HG03575 (cell line): ENCODE results near the gene CHRNA9.

ENCODE experiments used
- ATAC-seq: cut with Tn5 transposase; IDR thresholded peaks from one replicate; pipeline ENCODE4 v1.9.1; 2021; ENCODE audit not compliant: unreplicated experiment, insufficient number of reproducible peaks, low FRiP score; ENCODE audit errors: extremely low read depth

Gene CHRNA9

DNA sequence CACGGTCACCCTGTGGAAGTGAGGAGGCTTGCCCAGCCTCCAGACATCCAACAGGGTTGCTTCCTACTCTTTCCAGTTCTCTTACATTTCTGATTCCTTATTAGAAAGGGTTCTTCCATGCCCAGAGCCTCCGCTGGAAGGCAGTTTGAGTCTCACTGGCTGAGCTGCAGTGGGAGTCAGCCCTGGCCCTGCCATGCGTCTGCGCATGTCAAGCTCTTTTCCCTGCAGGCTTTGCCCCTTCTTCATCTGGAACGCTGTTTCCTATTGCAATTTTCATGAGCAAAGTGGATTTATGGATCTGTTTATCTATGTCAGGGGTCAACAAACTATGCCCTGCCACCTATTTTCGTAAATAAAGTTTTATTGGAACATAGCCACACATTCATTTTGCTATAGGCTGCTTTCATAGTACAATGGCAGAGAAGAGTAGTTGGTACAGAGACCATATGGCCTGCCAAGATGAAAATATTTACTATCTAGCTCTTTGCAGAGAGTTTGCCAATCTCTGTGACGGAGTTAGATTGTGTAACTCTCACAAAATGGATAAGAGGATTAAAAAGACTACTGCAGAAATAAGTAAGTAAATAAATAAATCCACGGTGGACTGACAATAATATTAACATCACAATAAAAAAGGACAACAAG is 3.9 kb upstream of the CHRNA9 start:
- ATAC-seq: no peak

DNA sequence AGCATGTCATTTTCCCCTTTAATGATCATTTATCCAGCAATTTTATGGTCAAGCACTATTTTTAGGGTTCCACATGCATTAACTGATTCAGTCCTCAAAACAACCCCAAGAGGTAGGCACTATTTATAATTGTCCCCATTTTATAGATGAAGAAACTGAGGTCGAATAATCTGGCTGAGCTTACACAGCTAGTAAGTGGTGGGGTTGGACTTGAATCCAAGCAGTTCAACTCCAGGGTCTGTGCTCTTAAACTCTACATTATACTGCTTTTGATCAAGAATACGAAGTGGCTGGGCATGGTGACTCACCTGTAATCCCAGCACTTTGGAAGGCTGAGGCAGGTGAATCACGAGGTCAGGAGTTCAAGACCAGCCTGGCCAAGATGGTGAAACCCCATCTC is 3.2 kb upstream of the CHRNA9 start:
- no peak for ATAC-seq

DNA sequence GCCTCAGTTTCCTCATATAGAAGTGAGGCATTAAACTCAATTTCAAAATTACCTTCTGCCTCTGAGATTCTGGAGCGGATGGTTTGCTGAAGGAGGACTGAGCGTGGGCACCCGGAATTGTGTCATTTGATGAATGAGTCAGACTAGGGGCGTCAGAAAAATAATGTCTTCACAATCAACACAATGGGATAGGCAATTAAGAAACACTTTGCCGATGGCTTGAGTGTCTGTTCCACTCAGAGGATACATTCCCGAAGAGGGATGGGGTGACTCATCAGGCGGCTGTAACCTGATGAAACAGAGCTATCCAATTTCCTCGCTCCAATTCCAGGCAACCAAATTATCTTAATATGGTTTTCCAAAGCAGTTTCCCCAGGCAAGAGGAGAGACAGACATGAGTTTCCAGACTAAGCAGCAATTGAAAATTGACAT is 1.2 kb upstream of the CHRNA9 start:
- no peak for ATAC-seq

DNA sequence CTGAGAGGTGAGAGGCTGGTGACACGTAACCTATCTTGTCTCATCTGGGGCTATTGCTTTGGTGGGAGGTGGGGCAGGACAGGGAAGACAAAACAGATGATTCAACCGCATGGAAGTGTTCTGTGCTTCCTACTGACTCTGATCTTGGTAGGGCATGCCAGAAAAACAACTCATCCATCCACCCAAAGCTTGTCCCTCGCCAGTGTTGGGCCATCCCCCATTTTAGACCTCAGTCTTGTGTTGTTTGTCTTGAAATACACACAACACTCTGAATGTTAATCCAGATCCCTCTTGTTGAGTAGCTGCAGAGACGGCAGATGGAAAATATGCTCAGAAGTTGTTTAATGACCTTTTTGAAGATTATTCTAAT is 377 bp downstream of the CHRNA9 start:
- no peak for ATAC-seq

DNA sequence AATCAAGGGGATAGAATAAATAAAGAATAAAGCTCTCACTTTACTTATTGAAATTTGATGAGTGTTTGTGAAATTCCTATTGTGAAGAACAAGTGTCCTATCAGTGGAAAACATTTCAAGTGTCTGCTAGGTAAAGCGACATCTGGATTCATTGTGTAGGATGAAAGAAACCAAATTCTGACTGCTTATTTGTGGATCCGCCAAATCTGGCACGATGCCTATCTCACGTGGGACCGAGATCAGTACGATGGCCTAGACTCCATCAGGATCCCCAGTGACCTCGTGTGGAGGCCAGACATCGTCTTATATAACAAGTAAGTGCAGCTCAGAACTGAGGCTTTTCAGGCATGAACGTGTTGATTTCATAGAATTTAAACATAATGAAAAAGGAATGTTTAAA is 1.9 kb downstream of the CHRNA9 start:
- ATAC-seq: no peak

DNA sequence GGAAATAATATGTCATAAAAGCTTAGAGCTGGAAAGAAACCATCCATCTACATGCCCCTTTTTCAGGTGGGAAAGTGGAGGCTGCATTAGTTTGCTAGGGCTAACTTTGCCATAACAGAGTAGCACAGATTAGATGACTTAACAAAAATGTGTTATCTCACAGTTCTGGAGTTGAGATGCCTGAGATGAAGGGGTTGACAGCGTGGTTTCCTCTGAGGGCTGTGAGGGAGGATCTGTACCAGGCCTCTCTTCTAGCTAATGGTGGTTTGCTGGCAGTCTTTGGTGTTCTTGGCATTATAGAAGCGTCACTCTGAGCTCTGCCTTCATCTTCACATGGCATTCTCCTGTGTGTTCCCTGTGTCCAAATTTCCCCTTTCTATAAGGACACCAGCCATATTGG is 2.4 kb downstream of the CHRNA9 start:
- no peak for ATAC-seq

DNA sequence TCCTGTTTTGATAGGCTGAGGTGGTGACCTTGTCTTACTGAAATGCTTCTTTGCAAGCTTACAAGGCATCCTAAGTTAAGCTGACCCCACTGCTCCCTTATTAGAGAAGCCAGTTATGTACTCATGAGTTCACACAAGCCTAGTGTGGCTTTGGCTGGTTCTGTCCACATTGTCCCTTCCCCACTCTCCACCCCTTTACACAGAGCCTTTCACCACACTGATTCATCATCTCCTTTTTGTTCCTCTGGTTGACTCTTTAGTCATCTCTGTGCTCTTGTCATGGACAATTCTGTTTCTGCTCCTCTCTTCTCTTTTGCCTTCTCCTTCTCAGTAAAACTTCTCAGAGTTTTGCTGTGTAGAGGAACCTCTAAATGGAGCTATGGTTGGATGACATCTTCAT is 4.9 kb downstream of the CHRNA9 start:
- ATAC-seq: no peak

DNA sequence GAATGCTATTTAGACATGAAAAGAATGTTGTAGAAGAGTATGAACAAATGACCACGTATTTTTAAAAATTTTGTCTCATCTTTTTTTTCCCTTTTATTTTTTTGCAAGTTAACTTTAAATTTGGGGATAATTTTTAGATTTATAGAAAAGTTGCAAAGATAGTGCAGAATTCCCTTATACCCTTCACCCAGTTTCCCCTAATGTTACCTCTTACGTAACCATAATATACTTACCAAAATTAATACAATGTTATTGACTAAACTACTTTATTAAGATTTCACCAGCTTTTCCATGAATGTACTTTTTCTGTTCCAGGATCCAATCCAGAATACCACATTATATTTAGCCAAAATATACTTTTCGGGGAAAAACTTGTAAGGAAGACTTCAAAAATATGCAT is 12.3 kb downstream of the CHRNA9 start:
- ATAC-seq: no peak

DNA sequence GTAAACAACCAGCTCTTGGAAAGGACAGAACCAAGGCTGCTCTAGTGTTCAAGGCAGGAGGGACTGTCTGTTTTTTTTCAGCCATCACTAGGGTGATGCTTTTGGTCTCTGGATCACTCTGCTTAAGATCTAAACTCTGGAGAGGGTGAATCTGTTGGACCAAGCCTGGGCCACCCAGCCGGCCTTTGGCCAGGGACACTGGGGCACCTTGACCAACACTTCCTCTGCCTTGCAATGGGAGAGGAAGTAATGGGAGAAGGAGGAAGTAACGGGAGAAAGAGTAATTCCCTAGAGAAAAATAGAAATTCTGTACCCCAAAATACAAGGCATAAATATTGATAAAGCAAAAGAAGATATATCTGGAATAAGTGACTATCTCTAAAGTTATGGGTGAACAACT is 12.9 kb downstream of the CHRNA9 start:
- no peak for ATAC-seq

DNA sequence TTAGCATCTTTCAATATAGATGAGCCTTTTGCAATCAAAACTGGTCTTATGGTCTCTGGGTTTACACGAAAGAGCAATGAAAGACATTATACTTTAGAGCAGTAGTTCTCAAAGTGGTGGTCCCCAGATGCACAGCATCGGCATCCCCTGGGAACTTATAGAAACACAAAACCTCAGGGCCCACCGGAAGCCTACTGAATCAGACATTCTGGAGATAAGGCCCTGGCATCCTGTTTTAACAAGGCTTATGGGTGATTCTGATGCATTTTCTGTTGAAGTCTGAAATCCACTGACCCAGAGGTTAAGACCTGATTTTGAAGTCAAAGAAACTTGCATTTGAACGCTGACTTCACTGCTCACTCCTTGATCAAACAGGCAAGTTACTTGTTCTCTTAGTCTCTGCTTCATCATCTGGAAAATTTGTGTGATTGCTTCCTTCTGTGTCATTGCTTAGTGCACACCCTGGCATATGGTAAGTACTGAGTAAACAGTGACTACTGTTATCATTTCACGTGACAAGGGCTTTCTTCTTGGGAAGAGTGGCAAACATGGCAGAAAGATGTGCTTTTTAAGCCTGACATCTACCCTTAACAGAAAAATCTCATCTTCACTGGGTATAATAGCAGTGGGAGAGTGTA is 14.5 kb downstream of the CHRNA9 start:
- no peak for ATAC-seq

DNA sequence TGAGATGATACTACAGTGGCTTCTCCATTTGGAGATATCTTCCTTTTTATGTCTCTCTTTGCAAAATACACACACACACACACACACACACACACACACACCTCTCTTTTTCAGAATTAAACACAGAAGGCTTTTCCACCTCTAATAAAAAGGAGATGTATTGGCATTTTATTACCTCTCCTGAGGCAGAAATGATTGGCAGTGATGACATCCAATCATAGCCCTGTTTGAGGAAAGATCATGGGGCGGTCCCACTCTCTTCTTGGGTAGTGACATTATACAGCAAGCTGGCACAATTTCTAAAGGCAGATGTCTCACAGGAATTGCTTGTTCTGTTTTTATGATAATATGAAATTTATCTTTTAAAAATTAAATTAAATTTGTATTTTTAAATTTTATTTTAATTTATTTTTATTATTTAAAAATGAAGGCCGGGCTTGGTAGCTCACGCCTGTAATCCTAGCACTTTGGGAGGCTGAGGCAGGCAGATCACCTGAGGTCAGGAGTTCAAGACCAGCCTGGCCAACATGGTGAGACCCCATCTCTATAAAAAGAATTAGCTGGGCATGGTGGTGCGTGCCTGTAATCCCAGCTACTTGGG is 15.6 kb downstream of the CHRNA9 start:
- ATAC-seq: no peak

DNA sequence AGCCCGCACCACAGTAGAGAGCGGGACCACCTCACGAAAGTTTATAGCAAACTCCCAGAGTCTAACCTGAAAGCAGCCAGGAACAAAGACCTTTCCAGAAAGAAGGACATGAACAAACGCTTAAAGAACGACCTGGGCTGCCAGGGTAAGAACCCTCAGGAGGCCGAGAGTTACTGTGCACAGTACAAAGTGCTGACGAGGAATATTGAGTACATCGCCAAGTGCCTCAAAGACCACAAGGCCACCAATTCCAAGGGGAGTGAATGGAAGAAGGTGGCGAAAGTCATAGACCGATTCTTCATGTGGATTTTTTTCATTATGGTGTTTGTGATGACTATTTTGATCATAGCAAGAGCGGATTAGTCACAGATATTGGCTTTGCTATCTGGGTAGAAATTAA is 19.0 kb downstream of the CHRNA9 start:
- ATAC-seq: no peak

DNA sequence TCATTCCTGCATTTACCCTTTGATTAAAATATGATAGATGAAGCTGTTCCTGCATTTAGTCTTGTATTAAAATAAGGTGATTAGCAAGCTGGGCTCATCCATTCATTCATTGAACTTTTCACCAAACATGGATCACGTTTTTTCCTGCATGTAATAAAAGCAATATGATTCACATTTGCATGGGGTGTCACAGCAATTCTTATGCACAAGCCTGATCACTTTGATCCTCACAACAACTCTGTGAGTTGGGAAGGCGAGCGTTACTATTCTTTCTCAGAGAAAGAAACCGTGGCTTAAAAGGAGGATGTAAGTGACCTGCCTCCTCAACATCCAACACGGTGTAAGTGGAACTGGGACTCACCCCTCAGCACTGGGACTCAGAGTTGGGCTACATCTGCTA is 20.0 kb downstream of the CHRNA9 start:
- ATAC-seq: no peak

DNA sequence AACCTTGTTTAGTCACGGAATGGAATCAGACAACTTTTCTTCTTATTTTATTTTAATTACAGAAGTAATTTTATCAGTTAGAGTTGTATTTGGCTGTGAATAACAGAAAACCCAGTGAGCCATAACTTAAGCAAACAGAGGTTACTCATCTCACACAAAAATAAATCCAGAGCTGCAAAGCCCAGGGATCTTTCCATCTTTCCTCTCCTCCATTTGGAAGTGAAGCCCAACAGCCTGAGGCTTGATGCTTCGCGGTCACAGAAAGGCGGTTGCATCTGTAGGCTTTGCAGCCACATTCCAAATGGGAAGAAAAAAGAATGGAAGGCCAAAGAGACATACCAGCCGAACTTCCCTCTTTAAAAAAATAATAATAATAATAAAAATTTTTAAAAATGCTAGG is 22.6 kb downstream of the CHRNA9 start:
- ATAC-seq: no peak

DNA sequence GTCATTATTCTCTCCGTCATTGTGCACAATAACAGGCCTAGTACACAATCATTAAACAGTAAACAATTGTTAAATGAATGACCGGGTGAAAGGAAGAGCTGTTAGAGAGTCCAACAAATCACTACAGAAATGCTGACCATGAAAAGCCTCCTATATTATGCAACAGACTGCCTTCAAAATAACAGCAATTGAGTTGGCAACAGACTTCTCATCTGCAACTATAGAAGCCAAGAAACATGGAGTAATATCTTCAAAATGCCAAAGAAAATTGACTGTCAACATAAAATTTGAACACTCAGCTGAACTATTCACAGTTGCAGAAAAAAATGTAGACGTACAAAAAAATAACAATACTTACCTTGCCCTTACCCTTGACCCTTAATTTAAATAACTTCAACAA is 26.2 kb downstream of the CHRNA9 start:
- ATAC-seq: no peak

DNA sequence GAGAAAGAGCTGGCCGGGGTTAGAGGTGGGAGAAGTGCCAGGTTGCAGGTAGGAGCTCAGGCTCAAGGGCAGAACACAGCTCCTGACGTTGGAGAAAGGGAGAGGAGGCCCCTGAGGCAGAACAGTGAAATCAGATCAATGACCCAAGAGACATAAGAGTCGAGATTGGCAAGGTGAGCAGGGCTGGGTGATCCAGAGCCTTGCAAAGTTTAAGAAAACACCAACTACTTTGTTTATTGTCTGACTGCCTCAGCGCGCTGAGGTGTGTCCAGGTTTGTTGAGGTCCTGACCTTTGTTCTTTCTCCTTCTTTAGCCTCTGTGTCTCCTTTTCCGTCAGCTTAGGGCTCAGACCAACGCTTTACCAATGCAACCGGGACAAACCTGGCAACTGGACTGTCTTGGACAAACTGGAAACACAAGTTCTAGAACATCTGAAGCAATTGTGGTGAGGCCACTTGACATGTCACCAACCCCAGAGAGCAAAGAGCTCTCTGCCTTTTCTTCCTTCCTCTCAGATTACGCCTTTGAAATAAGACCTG is 28.3 kb downstream of the CHRNA9 start:
- no peak for ATAC-seq

DNA sequence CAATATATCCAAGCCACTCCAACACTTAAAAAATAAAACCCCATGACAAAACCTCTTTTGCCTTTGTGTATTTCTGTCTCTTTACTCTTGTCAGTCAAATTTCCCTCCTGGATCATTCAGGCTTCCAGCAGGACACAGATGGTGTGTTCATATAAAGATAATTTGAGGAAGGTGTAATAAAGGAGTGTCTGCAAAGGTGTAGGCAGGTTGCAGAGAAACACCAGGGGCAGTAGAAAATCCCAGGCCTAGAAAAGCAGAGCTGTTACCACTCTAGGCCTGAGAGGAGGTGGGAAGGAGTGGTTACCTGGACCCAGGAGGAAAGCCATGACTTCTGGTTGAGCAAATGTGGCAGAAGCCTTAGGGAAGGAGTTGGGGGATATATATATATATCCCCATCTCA is 28.8 kb downstream of the CHRNA9 start:
- ATAC-seq: no peak

DNA sequence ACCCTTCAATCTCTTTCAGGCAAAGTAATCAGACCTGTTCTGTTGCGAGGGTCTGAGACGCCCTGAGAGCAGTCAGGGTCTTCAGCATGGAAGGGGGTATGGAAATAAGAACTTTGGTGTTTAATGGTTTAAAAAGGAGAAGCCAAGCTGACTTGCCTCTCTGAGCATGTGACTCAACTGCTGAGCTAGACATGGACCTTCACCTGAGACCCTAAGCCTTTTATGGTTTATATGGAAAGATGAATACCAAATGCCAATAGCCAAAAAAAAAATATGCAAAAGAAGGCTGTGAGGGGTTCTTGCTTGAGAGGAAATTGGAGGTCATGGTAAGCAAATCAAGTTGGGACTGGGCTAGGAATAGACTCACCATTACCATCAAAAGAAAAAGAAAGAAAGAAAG is 30.6 kb downstream of the CHRNA9 start:
- ATAC-seq: no peak

DNA sequence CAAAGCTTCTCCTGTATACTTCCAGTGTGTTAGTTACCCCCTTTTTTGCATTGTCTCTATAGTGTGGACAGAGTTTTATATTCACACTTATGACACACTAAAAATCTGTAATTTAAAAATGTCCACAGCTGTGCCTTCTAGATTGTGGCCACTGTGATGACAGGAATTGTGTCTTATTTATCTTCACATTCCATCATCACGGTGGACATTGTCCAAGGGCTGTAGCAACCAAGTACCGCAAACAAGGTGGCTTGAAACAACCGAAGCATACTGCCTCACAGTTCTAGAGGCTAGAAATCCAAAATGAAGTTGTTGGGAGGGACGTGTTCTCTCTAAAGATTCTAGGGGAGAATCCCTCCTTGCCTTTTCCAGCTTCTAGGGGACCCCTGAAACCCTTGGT is 32.3 kb downstream of the CHRNA9 start:
- no peak for ATAC-seq

DNA sequence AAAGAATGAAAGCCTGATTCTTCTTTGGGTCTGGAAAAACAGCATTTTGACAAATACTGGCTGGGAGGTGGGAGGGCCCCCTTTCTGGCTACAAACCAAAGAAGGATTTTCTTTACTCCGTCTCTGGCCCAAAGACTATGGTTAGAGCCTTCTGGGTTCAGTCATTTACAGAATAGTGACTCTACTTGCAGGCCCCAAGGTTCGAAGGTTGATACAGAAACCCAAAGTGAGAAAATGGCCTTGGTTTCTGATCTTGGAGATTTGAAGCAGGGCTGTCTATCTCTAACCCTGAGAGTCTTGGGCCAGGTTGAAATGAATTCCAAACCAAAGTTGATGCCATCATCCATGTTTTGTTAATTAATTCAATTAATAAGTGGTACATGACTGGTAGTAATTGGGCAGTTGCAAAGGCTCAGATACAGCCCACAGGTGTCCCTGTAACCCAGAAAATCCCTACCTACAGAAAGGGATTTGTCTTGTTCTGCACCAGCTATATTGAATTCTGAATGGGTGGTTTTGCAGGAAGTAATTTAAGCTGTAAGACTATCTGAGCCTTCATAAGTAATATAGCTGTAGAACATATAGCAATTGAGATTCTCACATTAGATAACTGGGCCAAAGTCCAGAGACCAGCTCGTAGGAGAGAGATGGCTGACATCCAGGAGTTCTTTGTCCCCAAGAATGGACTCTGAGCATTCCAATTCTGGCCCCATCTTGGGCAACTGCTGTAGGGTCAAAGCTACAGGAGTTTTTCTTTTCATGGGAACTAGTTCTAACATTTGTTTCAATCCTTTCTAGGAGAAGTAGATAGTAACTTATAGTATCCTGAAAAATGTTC is 34.5 kb downstream of the CHRNA9 start:
- ATAC-seq: no peak
